HTR-8/SVneo (cell line): ENCODE data around the gene PLXNB1.

Source experiments
- DNase-seq: peaks from one replicate; pipeline ENCODE4 v3.0.0; 2011; ENCODE audit warnings: low spot score, mixed read lengths; ENCODE audit not compliant: insufficient read length
- FAIRE-seq: peaks from 2 replicates; lab custom pipeline; 2011; peaks lifted over from hg19 to GRCh38; lab: Jason Lieb, UNC

The PLXNB1 gene

DNA sequence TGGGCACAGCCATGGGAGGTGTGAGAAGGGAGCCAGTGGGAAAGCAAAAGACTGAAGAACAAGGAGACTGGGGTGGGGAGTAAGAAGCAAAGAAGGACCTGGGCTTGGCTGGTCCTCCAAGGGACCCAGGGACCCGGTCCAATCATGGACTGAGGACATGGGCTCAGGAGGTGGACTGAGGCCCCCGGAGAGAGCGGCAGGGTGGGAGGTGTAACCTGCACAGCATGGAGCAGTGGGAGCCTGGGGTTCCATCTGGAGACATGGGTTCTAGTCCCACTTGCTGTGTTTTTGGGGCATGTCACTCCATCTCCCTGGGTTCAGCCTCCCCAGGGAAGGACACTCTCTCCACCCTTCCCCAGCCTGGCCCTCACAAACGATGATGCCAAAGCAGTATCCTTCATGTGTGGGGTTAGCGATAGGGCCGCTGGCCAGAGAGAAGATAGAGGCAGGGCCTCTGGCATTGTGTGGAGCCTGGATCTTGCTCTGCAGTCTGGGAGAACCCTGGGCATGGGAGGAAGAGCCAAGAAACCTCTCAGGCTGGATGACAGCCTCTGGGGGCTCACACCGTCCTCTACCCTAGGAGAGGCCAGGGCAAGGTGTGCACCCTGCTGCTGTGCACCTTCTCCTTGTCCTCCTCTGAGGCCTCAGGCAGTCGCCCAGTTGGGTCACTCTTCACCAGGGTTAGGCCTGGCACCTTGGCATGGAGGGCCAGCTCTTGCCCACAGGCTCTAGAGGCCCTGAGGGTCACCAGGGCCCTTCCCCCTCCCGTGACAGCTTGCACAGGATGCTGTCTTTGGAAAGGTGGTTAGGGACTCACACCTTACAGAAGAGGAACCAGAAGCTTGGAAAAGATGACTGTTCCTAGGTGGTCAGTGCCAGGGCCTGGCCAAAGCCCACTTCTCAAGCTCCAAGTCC lies 31.9 kb downstream of the PLXNB1 start:
- DNase-seq (no peak), FAIRE-seq (no peak)

DNA sequence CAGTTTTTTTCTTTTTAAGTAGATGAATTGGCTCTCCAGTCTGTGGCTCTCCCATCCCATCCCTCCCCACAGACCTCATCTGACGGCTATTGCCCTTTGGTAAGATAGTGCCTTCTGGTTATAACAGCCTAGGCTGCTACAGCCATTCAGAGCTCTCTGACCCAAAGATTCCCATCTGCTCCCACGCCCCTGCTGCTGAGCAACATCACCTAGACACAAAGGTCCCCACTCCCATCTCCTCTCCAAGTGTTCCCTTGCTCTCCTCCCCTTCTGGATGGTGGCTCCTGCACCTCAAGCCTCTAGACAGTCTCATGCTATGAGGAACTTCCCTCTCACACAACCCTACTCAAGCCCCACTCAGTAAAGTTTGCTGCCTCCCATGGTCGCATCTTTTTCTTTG lies 34.2 kb downstream of the PLXNB1 start:
- DNase-seq (no peak), FAIRE-seq (no peak)

DNA sequence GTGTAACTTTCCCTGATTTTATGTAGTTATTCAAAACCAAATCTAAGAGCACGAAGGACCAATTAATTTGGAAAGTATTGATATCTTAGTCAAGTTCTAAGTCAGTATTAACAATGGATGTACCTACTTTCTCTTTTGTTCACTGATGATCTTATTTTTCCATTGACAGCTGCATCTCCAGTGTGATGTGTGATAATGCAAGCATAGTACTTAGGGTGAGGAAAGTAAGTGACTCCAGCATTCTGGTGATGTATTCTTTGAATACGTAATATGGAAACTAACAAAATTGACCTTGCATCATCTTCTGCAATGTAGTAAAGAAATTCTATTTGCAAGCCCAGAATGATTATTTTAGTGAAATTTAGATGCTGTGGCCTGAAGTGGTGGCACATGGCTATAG lies 35.5 kb downstream of the PLXNB1 start:
- FAIRE-seq (no peak), DNase-seq (no peak)

DNA sequence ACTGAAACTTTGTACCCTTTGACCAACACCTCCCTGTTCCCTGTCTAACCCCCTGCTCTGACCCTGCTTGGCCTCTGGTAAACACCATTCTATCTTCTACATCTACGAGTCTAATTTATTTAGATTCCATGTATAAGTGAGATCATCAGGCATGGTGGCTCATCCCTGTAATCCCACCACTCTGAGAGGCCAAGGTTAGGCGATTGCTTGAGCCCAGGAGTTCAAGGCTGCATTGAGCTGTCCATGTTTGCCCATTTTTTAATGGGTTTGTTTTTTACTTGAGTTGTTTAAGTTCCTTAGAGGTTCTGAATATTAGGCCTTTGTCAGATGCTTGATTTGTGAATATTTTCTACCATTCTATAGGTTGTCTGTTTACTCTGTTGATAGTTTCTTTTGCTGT lies 40.9 kb downstream of the PLXNB1 start:
- no peak for FAIRE-seq
- DNase-seq, result no peak

DNA sequence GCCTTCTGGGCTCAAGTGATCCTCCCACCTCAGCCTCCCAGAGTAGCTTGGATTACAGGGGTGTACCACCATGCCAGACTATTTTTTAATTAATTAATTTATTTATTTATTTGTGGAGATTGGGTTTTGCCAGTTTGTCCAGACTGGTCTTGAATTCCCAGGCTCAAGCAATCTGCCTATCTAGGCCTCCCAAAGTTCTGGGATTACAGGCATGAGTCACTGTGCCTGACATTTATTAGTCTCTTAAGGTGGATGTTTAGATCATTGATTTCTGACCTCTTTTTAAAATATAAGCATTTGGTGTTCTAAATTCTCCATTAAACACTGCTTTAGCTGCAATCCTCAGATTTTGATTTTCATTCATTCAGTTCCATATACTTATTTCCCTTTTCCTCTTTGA lies 42.3 kb downstream of the PLXNB1 start:
- DNase-seq, result no peak

GRCh38 chr3:48372862-48373435 lies 56.9 kb downstream of the PLXNB1 start:
- DNase-seq (no peak), FAIRE-seq (no peak)

More for the DNA sequence above, 42.3 kb downstream of the PLXNB1 start:
- FAIRE-seq, result no peak

DNA sequence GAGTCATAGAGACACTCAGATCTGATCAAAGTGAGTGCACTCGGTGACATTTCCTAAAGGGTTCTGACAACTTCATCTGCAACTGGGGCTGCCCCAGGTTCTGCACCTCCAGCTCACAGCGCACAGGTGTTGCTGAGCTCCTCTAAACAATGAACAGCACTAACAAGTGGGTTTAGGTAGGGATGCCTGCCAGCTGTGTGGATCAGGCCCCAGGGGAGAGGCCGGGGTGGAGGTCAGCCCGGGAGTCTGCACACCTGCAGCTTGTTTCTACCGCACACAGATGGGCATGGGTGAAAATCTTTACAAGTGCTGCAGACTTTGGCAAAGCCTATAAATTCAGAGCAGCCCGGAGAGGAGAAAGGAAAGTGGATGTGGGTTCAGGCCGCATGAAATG lies 57.5 kb downstream of the PLXNB1 start:
- FAIRE-seq, result no peak
- DNase-seq, result no peak

- FAIRE-seq (no peak), DNase-seq (no peak)
These were observed 58.1 kb downstream of the PLXNB1 start, which contains the start of gene FBXW12 for GRCh38 chr3:48371651-48372376. Gene FBXW12, plus strand, starts transcription at chr3:48372219. Its CDS starts 549 bp downstream, at chr3:48372768.

DNA sequence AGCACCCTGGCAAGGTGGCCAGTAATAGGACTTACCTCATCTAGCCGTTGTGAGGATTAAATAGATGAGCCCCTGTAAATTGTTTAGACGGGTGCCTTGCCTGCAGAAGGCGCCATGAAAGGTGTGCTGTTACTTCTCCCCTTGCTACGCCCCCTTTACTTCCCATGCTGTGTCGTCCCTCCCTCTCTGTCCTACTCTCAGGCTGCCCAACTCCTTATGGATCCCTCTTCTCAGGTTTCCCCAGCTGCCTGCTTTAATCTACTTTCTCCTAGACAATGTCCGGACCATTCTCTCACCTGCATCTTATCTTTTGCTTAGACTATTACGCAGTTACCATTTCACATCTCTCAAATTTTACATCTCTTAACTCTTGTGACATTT lies 59.6 kb downstream of the PLXNB1 start:
- no peak for DNase-seq
- FAIRE-seq, result no peak

DNA sequence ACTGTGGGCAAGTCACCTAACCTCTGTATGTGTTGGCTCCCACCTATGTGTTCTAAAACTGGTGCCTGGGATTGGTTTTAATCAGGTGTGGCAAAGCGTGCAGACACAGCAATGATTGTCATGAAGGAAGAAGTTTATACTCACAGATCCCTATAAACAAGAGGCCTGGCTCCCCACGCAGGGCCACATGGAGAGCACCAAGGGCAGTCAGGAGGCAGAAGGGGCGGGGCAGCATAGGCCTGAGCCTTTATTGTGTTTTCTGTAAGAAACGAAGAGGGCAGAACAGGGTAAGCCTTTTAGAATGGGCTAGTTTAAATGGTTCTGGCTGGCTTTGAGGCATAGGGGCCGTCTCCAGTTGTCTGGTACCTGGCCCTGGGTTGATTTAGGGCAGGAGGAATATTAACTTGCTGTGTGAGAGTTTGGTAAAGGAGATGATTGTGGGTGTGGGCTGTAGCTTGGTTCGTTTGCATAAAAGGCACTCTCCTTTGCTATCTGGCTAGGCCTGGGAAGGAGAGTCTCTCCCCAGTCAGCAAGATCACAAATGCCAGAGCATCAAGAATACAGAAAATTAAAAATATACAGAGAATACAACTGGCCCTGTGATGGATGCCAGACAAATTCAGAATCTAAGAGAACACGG lies 60.1 kb downstream of the PLXNB1 start:
- FAIRE-seq (no peak), DNase-seq (no peak)

- FAIRE-seq (no peak), DNase-seq (no peak)
These were observed 62.7 kb downstream of the PLXNB1 start for GRCh38 chr3:48367201-48367600.

DNA sequence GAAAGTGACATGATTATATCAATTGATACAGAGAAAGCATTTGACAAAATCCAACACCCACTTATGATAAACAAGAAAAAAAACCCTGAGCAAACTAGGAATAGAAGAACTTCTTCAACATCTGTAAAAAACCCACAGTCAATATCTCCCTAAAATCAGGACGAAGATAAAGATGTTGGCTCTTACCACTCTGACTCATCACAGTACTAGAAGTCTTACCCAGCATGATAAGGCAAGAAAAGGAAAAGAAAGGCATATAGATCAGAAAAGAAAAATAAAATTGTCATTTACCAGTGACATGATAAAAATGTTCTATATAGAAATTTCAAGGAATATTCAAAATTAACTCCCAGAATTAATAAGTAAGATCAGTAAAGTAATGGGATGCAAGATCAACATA lies 65.0 kb downstream of the PLXNB1 start:
- no peak for FAIRE-seq
- DNase-seq, result no peak

DNA sequence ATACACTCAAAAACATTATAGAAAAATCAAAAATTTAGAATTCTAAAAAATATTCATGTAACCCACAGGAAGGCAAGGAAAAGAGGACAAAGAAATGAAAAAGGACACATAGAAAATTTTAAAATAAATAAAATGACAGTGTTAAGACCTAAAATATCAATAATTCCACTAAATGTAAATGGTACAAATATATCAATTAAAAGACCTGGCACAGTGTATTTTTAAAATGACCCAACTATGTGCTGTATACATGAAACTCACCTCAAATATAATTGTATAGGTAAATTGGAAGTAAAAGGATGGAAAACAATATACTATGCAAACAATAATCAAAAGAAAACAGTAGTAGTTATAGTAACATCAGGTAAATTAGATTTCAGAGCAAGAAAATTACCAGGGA lies 68.0 kb downstream of the PLXNB1 start:
- no peak for FAIRE-seq

GRCh38 chr3:48356419-48356818 lies 73.5 kb downstream of the PLXNB1 start:
- DNase-seq (no peak), FAIRE-seq (no peak)

More for the DNA sequence above, 68.0 kb downstream of the PLXNB1 start:
- no peak for DNase-seq

DNA sequence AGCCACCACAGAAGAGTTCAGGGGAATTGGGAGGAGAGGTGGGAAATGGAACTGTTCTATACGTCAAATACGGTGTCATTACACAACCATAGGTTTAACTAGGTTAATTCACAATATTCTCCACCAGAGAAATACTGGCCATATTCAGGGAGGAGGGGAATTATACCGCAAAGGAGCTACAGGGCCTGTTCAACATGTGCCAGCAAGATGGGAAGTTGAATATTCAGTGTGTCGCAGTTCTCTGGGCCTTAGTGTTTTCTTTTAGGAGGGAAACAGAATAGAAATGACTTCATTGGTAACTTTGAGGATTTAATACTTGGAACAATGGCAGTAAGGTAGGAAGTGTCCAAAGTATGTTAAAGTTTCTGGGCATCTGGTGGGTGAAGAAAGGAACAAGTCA lies 75.9 kb downstream of the PLXNB1 start:
- FAIRE-seq, result no peak

More for the DNA sequence above, 75.9 kb downstream of the PLXNB1 start:
- no peak for DNase-seq
